Stimulated activated CD8-positive, alpha-beta memory T cell treated with anti-CD3 and anti-CD28 coated beads, Interleukin-12 subunit alpha, Interleukin-12 subunit beta, amount 100 ng/mL, for 4 hours (primary cell): ENCODE data around the gene WDR7.

ENCODE experiments used
- DNase-seq: peaks from one replicate; pipeline ENCODE4 v3.0.0-alpha.2; 2020; ENCODE audit warnings: low read depth

The WDR7 gene

DNA sequence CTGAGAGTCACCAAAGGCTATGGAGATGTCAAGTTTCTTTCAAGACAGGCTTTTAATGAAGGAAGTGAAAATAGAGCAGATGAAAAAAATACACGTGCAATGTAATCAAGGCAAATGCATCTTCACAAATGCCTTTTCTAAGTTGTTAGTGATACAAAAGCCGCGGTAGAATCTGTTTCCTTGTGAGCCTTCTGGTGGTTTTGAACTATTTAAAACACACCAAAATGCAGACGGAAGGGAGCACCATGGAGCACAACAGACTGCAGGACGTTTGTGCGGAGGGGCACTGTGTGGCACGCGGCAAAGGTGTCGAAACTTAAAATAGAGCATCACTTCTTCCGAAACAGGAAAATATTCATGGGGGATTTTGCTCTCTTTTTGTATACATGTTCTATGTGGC is 430.7 kb downstream of the WDR7 start:
- DNase-seq, result no peak

DNA sequence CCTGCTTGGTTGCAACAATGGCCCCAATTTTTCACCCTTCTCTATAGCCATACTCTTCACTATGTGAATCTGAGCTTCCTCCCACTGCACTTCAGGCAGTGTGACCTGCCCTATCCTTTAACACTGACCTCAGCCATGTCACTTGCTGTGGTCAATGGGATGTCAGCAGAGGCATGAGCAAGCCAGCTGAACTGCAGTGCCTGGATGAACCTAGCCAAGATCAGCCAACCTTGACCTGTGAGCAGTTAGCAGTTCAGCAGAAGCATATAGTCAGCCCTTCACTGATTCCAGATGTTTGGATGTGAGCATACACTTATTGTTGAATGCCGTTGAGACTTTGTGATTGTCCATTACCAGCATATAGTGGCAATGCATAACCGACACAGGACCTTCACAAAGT is 432.3 kb downstream of the WDR7 start:
- DNase-seq, result no peak

DNA sequence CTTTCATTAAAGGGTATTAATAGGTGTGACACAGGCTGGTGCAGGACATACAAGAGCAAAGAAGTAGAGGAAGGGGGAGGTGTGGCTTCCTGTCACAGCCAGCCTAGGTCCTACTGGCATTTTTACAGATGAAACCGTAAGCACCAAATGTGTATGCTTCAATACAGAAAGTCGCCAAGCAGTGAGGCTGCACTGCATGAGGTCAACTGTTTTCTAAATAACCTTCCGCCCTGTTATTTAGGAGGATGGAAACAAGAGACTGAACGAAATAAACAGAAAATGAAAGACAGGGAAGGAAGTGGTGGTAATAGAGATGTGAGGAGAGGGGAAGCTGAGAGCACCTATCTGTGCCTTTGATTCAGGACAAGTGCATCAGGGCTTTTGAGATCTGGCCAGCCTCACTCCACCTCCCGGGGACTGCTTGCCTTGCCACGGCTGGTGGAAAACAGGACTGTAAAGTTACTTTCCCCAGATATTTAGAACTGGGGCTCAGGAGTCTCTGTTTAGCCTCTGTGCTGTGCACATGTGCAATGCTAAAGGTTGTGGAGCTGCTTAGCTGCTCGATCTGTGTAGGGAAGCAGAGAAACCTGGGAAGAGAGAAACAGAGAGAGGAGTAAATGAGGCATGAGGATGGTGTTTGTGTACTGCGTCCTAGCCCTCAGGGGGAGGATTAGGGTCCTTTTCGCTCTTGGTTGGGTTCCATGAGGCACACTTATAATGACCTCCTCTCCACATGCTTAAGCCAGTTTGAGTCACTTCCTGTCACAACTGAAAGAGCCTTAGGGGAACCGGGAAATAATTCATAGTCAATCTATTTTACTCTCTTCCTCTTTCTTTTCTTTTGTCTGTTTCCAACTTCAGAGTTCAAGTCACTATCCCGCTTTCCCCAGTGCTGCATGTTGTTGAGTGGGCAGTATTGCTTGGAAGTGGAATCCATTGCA is 433.4 kb downstream of the WDR7 start:
- no peak for DNase-seq

DNA sequence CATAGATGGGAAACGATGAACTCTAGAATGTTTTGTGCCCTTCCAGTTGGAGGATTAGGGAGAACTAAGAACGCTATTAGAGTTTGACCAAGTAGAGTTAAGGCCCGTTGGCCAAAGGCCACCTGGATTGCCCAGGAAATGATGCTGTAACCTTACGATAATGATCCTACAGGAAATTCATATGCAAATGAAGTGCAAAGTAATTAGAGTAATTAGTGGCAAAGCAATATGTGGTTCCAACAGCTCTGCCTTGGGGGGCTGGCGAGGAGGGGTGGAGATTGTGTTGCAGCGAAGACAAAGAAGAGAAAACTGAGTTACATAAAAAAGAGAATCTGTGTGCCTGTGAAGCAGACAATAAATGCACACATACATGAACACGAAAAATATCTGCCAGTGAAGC is 434.2 kb downstream of the WDR7 start:
- DNase-seq, result no peak

DNA sequence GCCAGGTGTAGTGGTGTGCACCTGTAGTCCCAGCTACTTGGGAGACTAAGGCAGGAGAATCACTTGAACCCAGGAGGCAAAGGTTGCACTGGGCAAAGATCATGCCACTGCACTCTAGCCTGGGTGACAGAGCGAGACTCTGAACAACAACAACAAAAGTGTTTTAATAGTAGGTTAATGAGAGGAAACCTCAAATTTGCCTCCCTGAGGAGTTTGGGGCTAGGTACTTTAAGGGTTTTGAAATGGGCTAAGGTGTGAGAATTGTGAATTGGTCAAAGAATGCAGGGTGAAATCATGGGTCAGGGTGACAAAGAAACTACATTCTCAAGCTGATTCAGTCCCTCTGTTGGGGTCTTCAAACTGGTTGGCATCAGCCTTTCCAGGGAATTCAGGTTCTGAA is 435.0 kb downstream of the WDR7 start:
- no peak for DNase-seq
